ENCODE data around the gene ARHGAP11A. TPM values are rescaled to one million over a fixed set of nuclear protein-coding genes. Genes with fewer than 3 reads are reported as not detected.

ARHGAP11A gene
- total RNA-seq, 4 donors from 2014 or later = 1.6 to 2.4 (median 2.2) TPM

GRCh38 chr15:32651229-32651837 lies 36.0 kb downstream of the ARHGAP11A start:
- H3K27ac ChIP-seq = no peak overlapping the region
- no peaks in the 10 kb centered on the region for H3K36me3 ChIP-seq
- H3K9me3 ChIP-seq = no peaks in the 10 kb centered on the region
- H3K27me3 ChIP-seq = no peaks in the 10 kb centered on the region
- 20 to 39% methylated on average over 1 to 4 of the region's 6 CpGs for WGBS, 2 donors (ENCODE audit: low coverage in 1 of 2)
- peaks cover 0 to 4% (median 0%) of the 10 kb centered on the region in 3 donors for H3K4me1 ChIP-seq
- no peak overlapping the region for H3K4me3 ChIP-seq
- peak; percentile 68 for ATAC-seq
- no peak for TF ChIP-seq POLR2AphosphoS5 (IDR thresholded peaks at IDR 0.05)
- TF ChIP-seq, protein P1, sequence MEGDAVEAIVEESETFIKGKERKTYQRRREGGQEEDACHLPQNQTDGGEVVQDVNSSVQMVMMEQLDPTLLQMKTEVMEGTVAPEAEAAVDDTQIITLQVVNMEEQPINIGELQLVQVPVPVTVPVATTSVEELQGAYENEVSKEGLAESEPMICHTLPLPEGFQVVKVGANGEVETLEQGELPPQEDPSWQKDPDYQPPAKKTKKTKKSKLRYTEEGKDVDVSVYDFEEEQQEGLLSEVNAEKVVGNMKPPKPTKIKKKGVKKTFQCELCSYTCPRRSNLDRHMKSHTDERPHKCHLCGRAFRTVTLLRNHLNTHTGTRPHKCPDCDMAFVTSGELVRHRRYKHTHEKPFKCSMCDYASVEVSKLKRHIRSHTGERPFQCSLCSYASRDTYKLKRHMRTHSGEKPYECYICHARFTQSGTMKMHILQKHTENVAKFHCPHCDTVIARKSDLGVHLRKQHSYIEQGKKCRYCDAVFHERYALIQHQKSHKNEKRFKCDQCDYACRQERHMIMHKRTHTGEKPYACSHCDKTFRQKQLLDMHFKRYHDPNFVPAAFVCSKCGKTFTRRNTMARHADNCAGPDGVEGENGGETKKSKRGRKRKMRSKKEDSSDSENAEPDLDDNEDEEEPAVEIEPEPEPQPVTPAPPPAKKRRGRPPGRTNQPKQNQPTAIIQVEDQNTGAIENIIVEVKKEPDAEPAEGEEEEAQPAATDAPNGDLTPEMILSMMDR (IDR thresholded peaks at IDR 0.05) = peak; percentile 76 to 86 (median 82)

GRCh38 chr15:32652178-32652577 lies 36.9 kb downstream of the ARHGAP11A start:
- Histone ChIP-seq H3K9me3 (no peaks in the 10 kb centered on the region), H3K4me1 (peaks cover 0 to 5% (median 0%) of the 10 kb centered on the region in 3 donors), H3K27ac (no peak overlapping the region), H3K4me3 (no peak overlapping the region), H3K36me3 (no peaks in the 10 kb centered on the region), H3K27me3 (no peaks in the 10 kb centered on the region)
- TF ChIP-seq POLR2AphosphoS5 (IDR thresholded peaks at IDR 0.05) = no peak
- no peak for ATAC-seq
- 71% methylated on average over 2 to 3 of the region's 3 CpGs for WGBS, 2 donors (ENCODE audit: low coverage in 1 of 2)

- Histone ChIP-seq H3K27ac (no peak overlapping the region), H3K9me3 (no peaks in the 10 kb centered on the region), H3K4me1 (peaks cover 0 to 29% (median 0%) of the 10 kb centered on the region in 3 donors), H3K36me3 (no peaks in the 10 kb centered on the region), H3K27me3 (no peaks in the 10 kb centered on the region), H3K4me3 (no peak overlapping the region)
- ATAC-seq = no peak
- 52 to 75% methylated on average over 4 of the region's 4 CpGs for WGBS, 2 donors (ENCODE audit: low coverage in 1 of 2)
- TF ChIP-seq, protein P1 (IDR thresholded peaks at IDR 0.05) = no peak
- TF ChIP-seq EP300 (IDR thresholded peaks at IDR 0.05) (no peak), POLR2A (IDR thresholded peaks at IDR 0.05) (no peak), POLR2AphosphoS5 (IDR thresholded peaks at IDR 0.05) (no peak)
Observed at GRCh38 chr15:32656091-32656490, 40.8 kb downstream of the ARHGAP11A start.

- no peaks in the 10 kb centered on the region for H3K9me3 ChIP-seq
- H3K27me3 ChIP-seq = no peaks in the 10 kb centered on the region
- 87 to 89% methylated on average over 7 to 9 of the region's 9 CpGs for WGBS, 2 donors (ENCODE audit: low coverage in 1 of 2)
- peaks cover 0 to 29% (median 0%) of the 10 kb centered on the region in 3 donors for H3K4me1 ChIP-seq
- H3K4me3 ChIP-seq = no peak overlapping the region
- no peak for ATAC-seq
- no peaks in the 10 kb centered on the region for H3K36me3 ChIP-seq
- TF ChIP-seq POLR2AphosphoS5 (IDR thresholded peaks at IDR 0.05) = no peak
- no peak for TF ChIP-seq EP300 (IDR thresholded peaks at IDR 0.05)
- TF ChIP-seq, protein P1 (IDR thresholded peaks at IDR 0.05) = no peak
- no peak for TF ChIP-seq POLR2A (IDR thresholded peaks at IDR 0.05)
- no peak overlapping the region for H3K27ac ChIP-seq
Observed at GRCh38 chr15:32656496-32656895, 41.2 kb downstream of the ARHGAP11A start.

GRCh38 chr15:32657198-32657883 lies 42.0 kb downstream of the ARHGAP11A start:
- TF ChIP-seq EP300 (IDR thresholded peaks at IDR 0.05) (no peak), POLR2A (IDR thresholded peaks at IDR 0.05) (no peak), POLR2AphosphoS5 (IDR thresholded peaks at IDR 0.05) (no peak)
- TF ChIP-seq, protein P1 (IDR thresholded peaks at IDR 0.05) = no peak
- H3K9me3 ChIP-seq = no peaks in the 10 kb centered on the region

More at GRCh38 chr15:32657198-32657883, 42.0 kb downstream of the ARHGAP11A start:
- no peak overlapping the region for H3K4me3 ChIP-seq
- H3K36me3 ChIP-seq = no peaks in the 10 kb centered on the region
- 53 to 55% methylated on average over 3 to 4 of the region's 5 CpGs for WGBS, 2 donors (ENCODE audit: low coverage in 1 of 2)
- H3K27me3 ChIP-seq = no peaks in the 10 kb centered on the region
- ATAC-seq = no peak
- no peak overlapping the region for H3K27ac ChIP-seq
- peaks cover 0 to 28% (median 0%) of the 10 kb centered on the region in 3 donors for H3K4me1 ChIP-seq
